Osteoblast (primary cell): ENCODE measurements around the gene TSPAN4. TPM values are rescaled to one million over a fixed set of nuclear protein-coding genes. Genes with fewer than 3 reads are reported as not detected.

Experiments used
- DNase-seq: peaks from one replicate; pipeline ENCODE4 v3.0.0; 2011; ENCODE audit warnings: low spot score, mixed read lengths; ENCODE audit not compliant: insufficient read length; ENCODE audit errors: missing footprints
- H2AFZ ChIP-seq: 2 replicates; pipeline ENCODE4 v1.6.0; 2011; ENCODE audit warnings: mild to moderate bottlenecking, low read length
- H3K27ac ChIP-seq: 2 replicates; pipeline ENCODE4 v1.5.1; 2011; ENCODE audit warnings: mild to moderate bottlenecking, low read depth, low read length, moderate library complexity
- H3K27me3 ChIP-seq: 2 replicates; pipeline ENCODE4 v1.6.0; 2012; ENCODE audit warnings: mild to moderate bottlenecking, control low read depth, inconsistent platforms, low read length, moderate library complexity; ENCODE audit not compliant: insufficient read depth
- H3K36me3 ChIP-seq: 2 replicates; pipeline ENCODE4 v1.5.1; 2011; ENCODE audit warnings: mild to moderate bottlenecking, low read length, control low read depth, moderate library complexity; ENCODE audit not compliant: insufficient read depth
- H3K4me1 ChIP-seq: 2 replicates; pipeline ENCODE4 v1.5.1; 2011; ENCODE audit warnings: mild to moderate bottlenecking, low read length, control low read depth, moderate library complexity; ENCODE audit not compliant: insufficient read depth
- H3K4me2 ChIP-seq: 2 replicates; pipeline ENCODE4 v1.6.0; 2011; ENCODE audit warnings: mild to moderate bottlenecking, low read length; ENCODE audit not compliant: insufficient read depth
- H3K4me3 ChIP-seq: fragments of 200-600 bp; sonication (generic); 3 replicates; pipeline ENCODE4 v1.5.1; 2012; ENCODE audit warnings: mild to moderate bottlenecking, low read length, inconsistent platforms; ENCODE audit not compliant: insufficient read depth
- H3K79me2 ChIP-seq: 2 replicates; pipeline ENCODE4 v1.6.0; 2012; ENCODE audit warnings: mild to moderate bottlenecking, low read length, control low read depth, inconsistent platforms; ENCODE audit not compliant: insufficient read depth
- H3K9me3 ChIP-seq: 2 replicates; pipeline ENCODE4 v1.5.1; 2011; ENCODE audit warnings: low read depth, low read length, control low read depth
- H4K20me1 ChIP-seq: 2 replicates; pipeline ENCODE4 v1.6.0; 2012; ENCODE audit warnings: mild to moderate bottlenecking, low read length, control low read depth; ENCODE audit not compliant: insufficient read depth
- CTCF ChIP-seq: IDR thresholded peaks from 2 replicates; pipeline ENCODE4 v1.5.1; 2011; ENCODE audit warnings: mild to moderate bottlenecking, low read depth, low read length, moderate library complexity; ENCODE audit errors: extremely low read depth
- total RNA-seq: library from RNA; depleted of rRNA; stranded (reverse); fragments of >200 nt; gene quantifications from 2 replicates; pipeline ENCODE4 v1.2.3, GENCODE V29; 2012

The TSPAN4 gene
- total RNA-seq, 1 donor, result 168 TPM

DNA sequence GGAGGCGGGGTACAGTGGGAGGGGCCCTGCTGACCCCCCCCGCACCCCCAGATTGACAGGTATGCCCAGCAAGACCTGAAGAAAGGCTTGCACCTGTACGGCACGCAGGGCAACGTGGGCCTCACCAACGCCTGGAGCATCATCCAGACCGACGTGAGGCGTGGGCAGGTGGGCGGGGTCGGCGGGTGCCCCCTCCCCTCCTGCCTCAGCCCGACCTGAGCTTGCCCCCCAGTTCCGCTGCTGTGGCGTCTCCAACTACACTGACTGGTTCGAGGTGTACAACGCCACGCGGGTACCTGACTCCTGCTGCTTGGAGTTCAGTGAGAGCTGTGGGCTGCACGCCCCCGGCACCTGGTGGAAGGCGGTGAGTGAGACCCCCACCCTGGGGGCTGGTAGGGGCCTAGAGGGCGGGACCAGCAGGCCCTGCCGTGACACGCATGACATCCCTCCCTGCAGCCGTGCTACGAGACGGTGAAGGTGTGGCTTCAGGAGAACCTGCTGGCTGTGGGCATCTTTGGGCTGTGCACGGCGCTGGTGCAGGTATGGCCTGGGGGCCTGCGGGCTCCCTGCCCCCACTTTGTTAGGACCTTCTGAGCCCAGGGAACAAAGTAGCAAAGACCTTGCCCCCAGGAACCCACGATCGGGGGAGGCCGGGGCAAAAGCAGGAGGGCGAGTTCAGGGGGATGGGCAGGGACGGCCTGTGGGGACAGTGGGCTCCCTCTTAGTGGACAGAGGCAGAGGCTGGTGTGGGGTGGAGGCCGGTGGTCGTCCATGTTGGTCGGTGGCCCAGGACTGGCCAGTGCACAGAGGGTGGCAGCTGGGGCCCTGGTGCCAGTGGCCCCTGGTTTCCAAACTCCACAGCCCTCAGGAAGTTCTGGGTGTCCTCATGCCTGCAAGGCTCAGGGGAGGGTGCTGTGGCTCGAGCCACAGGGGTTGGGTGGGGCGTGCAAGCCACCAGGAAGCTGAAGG lies 23.1 kb downstream of the TSPAN4 start:
- no peaks in the 10 kb centered on the region for H3K27me3 ChIP-seq
- H3K4me2 ChIP-seq, result no peak overlapping the region
- peaks cover 15% of the 10 kb centered on the region for H3K36me3 ChIP-seq
- H3K9me3 ChIP-seq, result no peaks in the 10 kb centered on the region
- no peak for TF ChIP-seq CTCF
- DNase-seq, result no peak
- no peak overlapping the region for H3K27ac ChIP-seq
- H3K4me1 ChIP-seq, result no peaks in the 10 kb centered on the region
- peaks cover 14% of the 10 kb centered on the region for H3K79me2 ChIP-seq
- H4K20me1 ChIP-seq, result peaks cover 31% of the 10 kb centered on the region
- no peak overlapping the region for H2AFZ ChIP-seq
- H3K4me3 ChIP-seq, result no peak overlapping the region

DNA sequence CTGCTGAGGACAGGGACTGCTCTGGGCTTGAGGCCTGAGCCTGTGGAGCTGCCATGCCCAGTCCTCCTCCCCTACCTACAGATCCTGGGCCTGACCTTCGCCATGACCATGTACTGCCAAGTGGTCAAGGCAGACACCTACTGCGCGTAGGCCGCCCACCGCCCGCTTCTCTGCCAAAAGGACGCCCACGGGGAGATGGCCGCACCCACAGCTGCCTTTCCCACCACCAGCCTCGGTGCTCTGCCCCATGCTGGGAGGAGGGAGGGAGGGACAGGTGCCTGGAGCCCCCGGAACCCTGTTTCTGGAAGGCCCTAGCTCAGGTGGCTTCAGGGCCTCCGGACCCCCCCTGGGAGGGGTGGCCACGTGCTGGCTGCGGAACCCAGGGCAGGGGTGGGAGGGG lies 23.8 kb downstream of the TSPAN4 start:
- H3K79me2 ChIP-seq, result peaks cover 11% of the 10 kb centered on the region
- no peak overlapping the region for H3K27ac ChIP-seq
- H3K36me3 ChIP-seq, result peaks cover 15% of the 10 kb centered on the region
- H3K9me3 ChIP-seq, result no peaks in the 10 kb centered on the region
- H2AFZ ChIP-seq, result no peak overlapping the region
- H3K4me3 ChIP-seq, result no peak overlapping the region
- H4K20me1 ChIP-seq, result peaks cover 31% of the 10 kb centered on the region
- DNase-seq, result no peak
- no peaks in the 10 kb centered on the region for H3K27me3 ChIP-seq
- TF ChIP-seq CTCF, result no peak
- H3K4me1 ChIP-seq, result no peaks in the 10 kb centered on the region
- H3K4me2 ChIP-seq, result no peak overlapping the region

GRCh38 chr11:867856-868358 lies 25.3 kb downstream of the TSPAN4 start:
- H2AFZ ChIP-seq, result no peak overlapping the region
- peaks cover 26% of the 10 kb centered on the region for H4K20me1 ChIP-seq
- TF ChIP-seq CTCF, result no peak
- no peak for DNase-seq
- H3K4me1 ChIP-seq, result peaks cover 2% of the 10 kb centered on the region
- H3K36me3 ChIP-seq, result peaks cover 15% of the 10 kb centered on the region
- no peak overlapping the region for H3K27ac ChIP-seq
- no peaks in the 10 kb centered on the region for H3K79me2 ChIP-seq
- H3K9me3 ChIP-seq, result no peaks in the 10 kb centered on the region
- H3K4me3 ChIP-seq, result no peak overlapping the region
- no peak overlapping the region for H3K4me2 ChIP-seq
- H3K27me3 ChIP-seq, result no peaks in the 10 kb centered on the region

GRCh38 chr11:868394-868793 lies 25.7 kb downstream of the TSPAN4 start:
- Histone ChIP-seq H3K79me2 (no peaks in the 10 kb centered on the region), H3K36me3 (peaks cover 15% of the 10 kb centered on the region), H2AFZ (no peak overlapping the region), H3K27ac (no peak overlapping the region), H3K9me3 (no peaks in the 10 kb centered on the region), H3K4me1 (peaks cover 2% of the 10 kb centered on the region), H3K27me3 (no peaks in the 10 kb centered on the region), H3K4me2 (no peak overlapping the region), H3K4me3 (no peak overlapping the region), H4K20me1 (peaks cover 26% of the 10 kb centered on the region)
- TF ChIP-seq CTCF, result no peak
- DNase-seq, result no peak
